ENCODE results near the gene CD82. TPM values are rescaled to one million over a fixed set of nuclear protein-coding genes. Genes with fewer than 3 reads are reported as not detected.

Gene CD82
- total and polyA plus RNA-seq, 7 donors, result 13.3 to 162 (median 25.9) TPM

- Histone ChIP-seq H3K9me3 (no peaks in the 10 kb centered on the region), H3K4me3 (no peak overlapping the region), H3K27ac (peak overlapping the region; percentile 61), H3K4me1 (peaks cover 55% of the 10 kb centered on the region), H3K27me3 (ENCODE audit: insufficient read depth in 3 of 3, low read length in 2 of 3) (no peaks in the 10 kb centered on the region), H3K36me3 (ENCODE audit: insufficient read depth in 1 of 2, low read depth in 1 of 2) (peaks cover 0 to 6% of the 10 kb centered on the region in 2 donors)
- intact Hi-C loops (cut with DNase I), result loop anchor here in 1 of 2 donors (5.0 kb wide), 1 partner anchor 34 kb away; no protein-coding TSS in a partner anchor
- TF ChIP-seq, protein P1, sequence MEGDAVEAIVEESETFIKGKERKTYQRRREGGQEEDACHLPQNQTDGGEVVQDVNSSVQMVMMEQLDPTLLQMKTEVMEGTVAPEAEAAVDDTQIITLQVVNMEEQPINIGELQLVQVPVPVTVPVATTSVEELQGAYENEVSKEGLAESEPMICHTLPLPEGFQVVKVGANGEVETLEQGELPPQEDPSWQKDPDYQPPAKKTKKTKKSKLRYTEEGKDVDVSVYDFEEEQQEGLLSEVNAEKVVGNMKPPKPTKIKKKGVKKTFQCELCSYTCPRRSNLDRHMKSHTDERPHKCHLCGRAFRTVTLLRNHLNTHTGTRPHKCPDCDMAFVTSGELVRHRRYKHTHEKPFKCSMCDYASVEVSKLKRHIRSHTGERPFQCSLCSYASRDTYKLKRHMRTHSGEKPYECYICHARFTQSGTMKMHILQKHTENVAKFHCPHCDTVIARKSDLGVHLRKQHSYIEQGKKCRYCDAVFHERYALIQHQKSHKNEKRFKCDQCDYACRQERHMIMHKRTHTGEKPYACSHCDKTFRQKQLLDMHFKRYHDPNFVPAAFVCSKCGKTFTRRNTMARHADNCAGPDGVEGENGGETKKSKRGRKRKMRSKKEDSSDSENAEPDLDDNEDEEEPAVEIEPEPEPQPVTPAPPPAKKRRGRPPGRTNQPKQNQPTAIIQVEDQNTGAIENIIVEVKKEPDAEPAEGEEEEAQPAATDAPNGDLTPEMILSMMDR (IDR thresholded peaks at IDR 0.05), result no peak
- WGBS, 3 donors, result 55 to 63% (median 57%) methylated on average over 13 of the region's 13 CpGs
- ATAC-seq (peak in 2 of 4 donors; percentile 12 to 33), DNase-seq (no peak)
Observed at GRCh38 chr11:44596525-44597276, 31.2 kb downstream of the CD82 start.

GRCh38 chr11:44597358-44598012 is 32.0 kb downstream of the CD82 start:
- H3K27ac ChIP-seq, result no peak overlapping the region
- DNase-seq (no peak), ATAC-seq (no peak)
- WGBS, 3 donors, result 63 to 78% (median 68%) methylated on average over 5 of the region's 5 CpGs
- TF ChIP-seq, protein P1 (IDR thresholded peaks at IDR 0.05), result no peak
- H3K4me1 ChIP-seq, result peaks cover 53% of the 10 kb centered on the region
- no peak overlapping the region for H3K4me3 ChIP-seq
- intact Hi-C loops (cut with DNase I), result loop anchor here in 1 of 2 donors (5.0 kb wide), 1 partner anchor 35 kb away; no protein-coding TSS in a partner anchor
- peaks cover 0 to 6% of the 10 kb centered on the region in 2 donors for H3K36me3 ChIP-seq (ENCODE audit: insufficient read depth in 1 of 2, low read depth in 1 of 2)
- H3K9me3 ChIP-seq, result no peaks in the 10 kb centered on the region
- H3K27me3 ChIP-seq (ENCODE audit: insufficient read depth in 3 of 3, low read length in 2 of 3), result no peaks in the 10 kb centered on the region

- H3K9me3 ChIP-seq, result no peaks in the 10 kb centered on the region
- ATAC-seq (no peak), DNase-seq (no peak)
- TF ChIP-seq, protein P1 (IDR thresholded peaks at IDR 0.05), result no peak
- intact Hi-C loops (cut with DNase I), result loop anchor here in 1 of 2 donors (5.0 kb wide), 1 partner anchor 37 kb away; no protein-coding TSS in a partner anchor
- H3K27ac ChIP-seq, result no peak overlapping the region
- H3K4me1 ChIP-seq, result peaks cover 55% of the 10 kb centered on the region
- no peak overlapping the region for H3K4me3 ChIP-seq
- H3K27me3 ChIP-seq (ENCODE audit: insufficient read depth in 3 of 3, low read length in 2 of 3), result no peaks in the 10 kb centered on the region
- 94 to 100% (median 100%) methylated on average over 1 of the region's 1 CpG for WGBS, 3 donors
- H3K36me3 ChIP-seq (ENCODE audit: insufficient read depth in 1 of 2, low read depth in 1 of 2), result peaks cover 0 to 6% of the 10 kb centered on the region in 2 donors
Observed at GRCh38 chr11:44598831-44599230, 33.4 kb downstream of the CD82 start.

- no peaks in the 10 kb centered on the region for H3K27me3 ChIP-seq (ENCODE audit: insufficient read depth in 3 of 3, low read length in 2 of 3)
- peaks cover 0 to 12% of the 10 kb centered on the region in 2 donors for H3K36me3 ChIP-seq (ENCODE audit: insufficient read depth in 1 of 2, low read depth in 1 of 2)
- H3K9me3 ChIP-seq, result no peaks in the 10 kb centered on the region
- intact Hi-C loops (cut with DNase I), result loop anchor here in 1 of 2 donors (10.0 kb wide), 1 partner anchor 495 kb away; no protein-coding TSS in a partner anchor
- TF ChIP-seq, protein P1 (IDR thresholded peaks at IDR 0.05), result no peak
- ATAC-seq (no peak), DNase-seq (no peak)
- 84 to 94% (median 90%) methylated on average over 7 of the region's 7 CpGs for WGBS, 3 donors
- no peak overlapping the region for H3K4me3 ChIP-seq
- peaks cover 43% of the 10 kb centered on the region for H3K4me1 ChIP-seq
- H3K27ac ChIP-seq, result no peak overlapping the region
Observed at GRCh38 chr11:44600261-44600660, 34.8 kb downstream of the CD82 start.

All from psoas muscle (tissue), 8 donors.